GM12873 (cell line): ENCODE results near the gene NT5DC2.

Experiments
- CTCF ChIP-seq: IDR thresholded peaks from 2 replicates; pipeline ENCODE4 v1.5.1; 2012; ENCODE audit warnings: low read depth, mild to moderate bottlenecking, moderate library complexity, low read length, control low read depth; ENCODE audit not compliant: insufficient read depth; ENCODE audit errors: missing control alignments

NT5DC2 gene

GRCh38 chr3:52558436-52558835 is 24.8 kb upstream of the NT5DC2 start:
- TF ChIP-seq CTCF = no peak

GRCh38 chr3:52557011-52557960 is 23.6 kb upstream of the NT5DC2 start:
- TF ChIP-seq CTCF = no peak

GRCh38 chr3:52555056-52555455 is 21.4 kb upstream of the NT5DC2 start:
- TF ChIP-seq CTCF = no peak

GRCh38 chr3:52554026-52554755 is 20.5 kb upstream of the NT5DC2 start:
- no peak for TF ChIP-seq CTCF

- no peak for TF ChIP-seq CTCF
Measured at GRCh38 chr3:52552089-52552488, 18.4 kb upstream of the NT5DC2 start.

- TF ChIP-seq CTCF = no peak
Measured at GRCh38 chr3:52551118-52551517, 17.5 kb upstream of the NT5DC2 start.

- TF ChIP-seq CTCF = no peak
Measured at GRCh38 chr3:52547143-52547542, 13.5 kb upstream of the NT5DC2 start.
